Occipital lobe (tissue), 2 donors: ENCODE data around the gene NMU. TPM values are rescaled to one million over a fixed set of nuclear protein-coding genes. Genes with fewer than 3 reads are reported as not detected.
"Not testable (repeated sequence)": the region's sequence is repeated elsewhere in the genome, so short reads cannot be mapped to it uniquely, and the experiment has no call there.

Experiments
- DNase-seq: peaks from one replicate; lab custom pipeline; 2025; lab: John Stamatoyannopoulos, UW
- total RNA-seq: library from RNA; depleted of rRNA; stranded (reverse); fragments of >200 nt; gene quantifications from one replicate; pipeline ENCODE4 v1.2.3, GENCODE V29; 2014

Gene NMU, protein sequence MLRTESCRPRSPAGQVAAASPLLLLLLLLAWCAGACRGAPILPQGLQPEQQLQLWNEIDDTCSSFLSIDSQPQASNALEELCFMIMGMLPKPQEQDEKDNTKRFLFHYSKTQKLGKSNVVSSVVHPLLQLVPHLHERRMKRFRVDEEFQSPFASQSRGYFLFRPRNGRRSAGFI
- total RNA-seq = 1.9 TPM

DNA sequence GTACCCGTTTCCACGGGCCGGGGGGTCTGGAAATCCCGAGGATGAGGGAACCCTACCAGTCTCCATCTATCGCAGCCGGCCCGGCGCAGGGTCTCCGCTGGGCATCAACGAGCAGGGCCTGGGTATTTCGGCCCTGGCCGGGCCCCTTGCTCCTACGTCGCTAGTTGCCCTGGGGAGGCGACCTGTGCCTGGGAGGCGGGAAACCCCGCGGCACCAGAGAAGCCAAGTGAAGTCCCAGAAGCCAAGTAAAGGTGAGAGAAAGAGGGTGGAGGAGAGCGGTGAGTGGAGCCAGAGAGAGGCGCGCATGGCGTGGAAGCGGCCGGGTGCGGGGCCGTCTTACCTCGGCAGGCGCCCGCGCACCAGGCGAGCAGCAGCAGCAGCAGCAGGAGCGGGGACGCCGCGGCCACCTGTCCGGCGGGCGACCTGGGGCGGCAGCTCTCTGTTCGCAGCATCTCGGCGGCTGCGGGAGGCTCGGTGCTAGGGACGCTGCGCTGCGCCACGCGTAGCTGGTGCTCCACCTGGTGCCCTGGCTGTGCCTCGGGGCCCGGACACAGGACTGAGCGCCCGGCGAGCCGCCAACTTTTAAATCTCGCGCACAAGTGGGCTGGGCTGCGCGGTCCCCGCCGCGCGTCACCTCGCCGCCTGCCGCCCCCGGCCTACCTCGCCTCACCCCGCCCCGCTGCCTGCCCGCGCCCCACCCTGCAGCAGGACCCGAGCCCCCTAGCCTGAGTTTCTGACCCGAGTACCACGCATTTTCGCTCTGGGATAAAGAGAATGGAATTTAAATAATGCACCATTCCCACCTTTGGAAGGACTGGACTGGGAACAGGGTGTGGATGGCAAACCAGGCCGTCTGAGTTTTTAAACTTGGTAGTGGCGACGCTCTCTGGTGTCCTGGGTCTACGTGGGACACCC is at the start of gene NMU:
Gene NMU, minus strand, starts transcription at position 558 of the 915 bp plus-strand sequence. Its CDS starts 106 bp downstream, at position 452.
- no peak for DNase-seq

DNA sequence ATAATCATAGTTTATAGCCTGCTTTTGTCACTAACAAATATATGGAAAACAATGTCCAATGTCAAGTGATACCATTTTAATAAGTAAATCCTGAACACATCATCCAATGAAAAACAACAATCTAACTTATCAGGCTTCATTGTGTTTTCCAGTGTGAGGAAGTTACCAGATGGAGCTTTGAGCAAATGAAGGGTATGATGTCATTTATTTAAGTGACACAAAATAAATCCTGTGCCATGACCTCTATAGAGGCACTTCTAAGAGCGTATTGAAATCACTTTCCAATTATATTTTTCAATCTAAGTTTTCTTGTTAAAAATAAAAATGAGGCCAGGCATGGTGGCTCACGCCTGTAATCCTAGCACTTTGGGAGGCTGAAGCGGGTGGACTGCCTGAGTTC is 48.2 kb upstream of the NMU start:
- no peak for DNase-seq

DNA sequence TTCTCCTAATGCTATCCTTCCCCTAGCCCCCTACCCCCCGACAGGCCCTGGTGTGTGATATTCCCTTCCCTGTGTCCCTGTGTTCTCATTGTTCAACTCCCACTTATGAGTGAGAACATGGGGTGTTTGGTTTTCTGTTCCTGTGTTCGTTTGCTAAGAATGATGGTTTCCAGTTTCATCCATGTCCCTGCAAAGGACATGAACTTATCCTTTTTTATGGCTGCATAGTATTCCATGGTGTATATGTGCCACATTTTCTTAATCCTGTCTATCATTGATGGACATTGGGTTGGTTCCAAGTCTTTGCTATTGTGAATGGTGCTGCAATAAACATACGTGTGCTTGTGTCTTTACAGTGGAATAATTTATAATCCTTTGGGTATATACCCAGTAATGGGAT is 46.7 kb upstream of the NMU start:
- not testable (repeated sequence) for DNase-seq

DNA sequence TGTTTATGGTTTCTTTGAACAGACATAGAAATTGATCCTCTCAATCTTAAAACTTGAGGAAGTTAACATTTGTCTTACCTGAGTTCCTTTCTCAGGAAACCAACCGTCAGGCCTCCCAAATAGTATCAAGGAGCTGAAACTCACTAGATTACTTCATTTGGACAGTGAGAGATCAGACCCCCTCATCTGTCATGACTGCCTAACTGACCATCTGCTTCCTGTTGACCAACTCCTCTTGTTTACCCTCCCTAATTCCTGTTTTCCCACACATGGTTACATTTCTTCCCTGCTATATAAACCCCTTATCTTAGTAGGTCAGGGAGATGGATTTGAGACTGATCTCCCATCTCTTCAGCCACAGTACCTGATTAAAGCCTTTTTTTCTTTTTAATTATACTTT is 46.2 kb upstream of the NMU start:
- DNase-seq = no peak

DNA sequence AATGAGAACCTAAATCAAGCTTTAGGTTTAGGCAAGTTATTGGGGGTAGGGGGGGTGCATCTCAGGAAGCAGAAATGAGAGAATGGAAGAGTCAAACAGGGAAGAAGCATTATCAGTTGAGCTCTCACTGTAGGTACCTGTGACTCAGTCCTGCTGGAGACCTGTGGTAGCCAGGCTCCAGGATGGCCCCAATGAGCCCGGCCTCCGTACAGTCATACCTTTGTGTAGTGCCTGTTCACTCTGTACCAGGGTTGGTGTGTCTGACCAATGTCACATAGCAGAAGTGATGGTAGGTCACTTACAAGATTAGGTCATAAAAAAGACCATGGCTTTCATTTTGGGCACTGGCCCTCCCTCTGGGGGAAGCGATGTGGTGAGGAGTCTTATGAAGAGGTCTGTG is 45.3 kb upstream of the NMU start:
- DNase-seq = no peak

DNA sequence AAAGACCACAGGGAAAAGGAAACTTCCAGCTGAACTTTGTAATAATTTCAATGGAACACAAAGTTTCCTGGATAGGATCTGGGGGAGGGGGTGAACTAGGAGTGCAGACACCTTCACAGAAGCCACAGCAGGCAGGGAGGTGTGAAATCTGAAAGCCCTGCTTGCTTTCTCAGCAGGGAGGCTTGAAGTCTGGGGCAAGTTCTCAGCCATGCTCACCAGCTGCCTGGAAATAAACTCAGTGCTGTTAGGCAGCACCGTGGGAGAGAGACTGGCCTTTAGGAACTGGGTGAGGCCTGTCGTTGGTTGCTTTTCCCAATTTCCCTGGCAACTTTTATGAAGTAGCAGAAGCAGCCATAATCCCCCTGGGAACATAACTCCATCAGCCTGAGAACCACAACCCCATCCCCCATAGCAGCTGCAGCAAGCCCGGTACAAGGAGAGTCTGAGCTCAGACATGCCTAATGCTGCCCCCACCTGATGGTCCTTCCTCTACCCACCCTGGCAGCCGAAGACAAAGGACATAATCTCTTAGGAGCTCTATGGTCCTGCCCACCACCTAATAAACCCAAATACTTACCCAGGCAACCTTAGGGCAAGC is 39.2 kb upstream of the NMU start:
- DNase-seq = no peak

DNA sequence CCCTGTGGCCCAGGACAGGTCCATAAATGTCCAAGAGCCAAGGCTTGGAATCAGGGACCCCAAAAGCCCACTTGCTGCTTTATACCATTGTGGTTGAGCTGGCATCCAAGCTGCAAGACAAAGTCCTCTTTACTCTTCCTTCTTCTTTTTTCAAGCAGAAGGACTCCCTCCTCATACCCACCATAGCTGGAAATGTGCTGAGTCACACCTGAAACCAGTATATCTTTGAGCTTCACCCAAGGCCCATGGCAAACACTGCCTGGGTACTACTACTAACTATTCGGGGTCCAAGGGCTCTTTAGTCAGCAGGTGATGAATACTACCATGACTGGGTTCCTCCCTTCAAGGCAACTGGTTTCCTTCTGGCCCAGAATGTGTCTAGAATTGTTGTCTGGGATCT is 37.3 kb upstream of the NMU start:
- DNase-seq = no peak

DNA sequence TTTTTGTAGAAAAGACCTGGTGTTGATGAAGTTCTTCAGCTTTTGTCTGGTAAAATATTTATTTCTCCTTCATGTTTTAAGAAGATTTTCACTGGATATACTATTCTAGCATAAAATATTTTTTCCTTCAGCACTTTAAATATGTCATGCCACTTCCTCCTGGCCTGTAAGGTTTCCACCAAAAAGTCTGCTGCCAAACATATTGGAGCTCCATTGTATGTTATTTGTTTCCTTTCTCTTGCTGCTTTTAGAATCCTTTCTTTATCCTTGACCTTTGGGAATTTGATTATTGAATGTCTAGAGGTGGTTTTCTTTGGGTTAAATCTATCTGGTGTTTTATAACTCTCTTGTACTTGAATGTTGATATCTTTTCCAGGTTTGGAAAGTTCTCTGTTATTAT is 35.6 kb upstream of the NMU start:
- no peak for DNase-seq

DNA sequence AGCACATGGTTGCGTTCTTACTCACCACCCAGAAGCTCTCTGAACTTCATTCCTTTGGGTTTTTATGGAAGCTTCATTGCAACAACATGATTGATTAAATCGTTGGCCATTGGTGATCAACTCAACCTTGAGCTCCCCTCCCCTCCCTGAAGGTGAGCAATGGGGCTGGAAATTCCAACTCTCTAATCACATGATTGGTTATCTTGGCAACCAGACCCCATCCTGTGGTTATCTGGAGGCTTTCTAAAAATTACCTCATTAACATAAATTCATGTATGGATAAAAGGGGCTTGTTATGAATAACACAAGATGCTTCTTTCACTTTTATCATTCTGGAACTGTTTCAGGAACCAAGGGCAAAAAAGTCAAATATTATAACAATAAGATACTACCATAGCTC is 34.6 kb upstream of the NMU start:
- DNase-seq = no peak

DNA sequence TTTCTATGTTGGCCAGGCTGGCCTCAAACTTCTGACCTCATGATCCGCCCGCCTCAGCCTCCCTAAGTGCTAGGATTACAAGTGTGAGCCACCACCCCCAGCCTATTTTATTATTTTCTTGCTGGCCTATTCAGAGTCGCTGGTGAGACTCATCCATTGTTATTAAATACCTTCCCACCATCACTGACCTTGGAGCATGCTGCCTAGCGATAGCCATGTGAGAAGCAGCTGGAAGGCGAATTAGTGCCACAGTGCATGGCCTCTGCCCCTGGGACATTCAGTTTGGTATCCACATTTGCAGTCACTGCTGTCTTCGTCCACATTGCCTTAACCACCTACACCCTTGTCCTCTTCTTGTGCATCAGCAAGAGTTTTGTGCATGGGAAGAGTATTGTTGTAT is 32.4 kb upstream of the NMU start:
- no peak for DNase-seq

DNA sequence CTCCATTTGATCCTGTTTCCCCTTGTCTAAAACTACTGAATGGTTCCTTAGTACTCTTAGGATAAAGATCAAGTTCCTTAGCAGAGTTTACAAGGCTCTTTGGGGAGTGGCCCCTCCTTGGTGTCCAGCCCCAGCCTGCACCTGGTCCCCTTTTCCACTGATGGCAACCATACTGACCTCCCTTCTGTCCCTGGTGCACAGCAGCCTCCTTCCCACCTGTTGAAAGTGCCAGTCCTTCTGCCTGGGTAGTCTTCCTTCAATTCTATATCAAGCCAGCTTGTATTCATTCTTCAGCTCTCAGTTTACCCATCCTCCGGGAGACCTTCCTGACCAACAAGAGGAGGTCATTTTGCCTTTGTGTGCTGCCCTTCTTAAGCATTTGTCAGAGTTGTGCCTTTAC is 30.4 kb upstream of the NMU start:
- no peak for DNase-seq

DNA sequence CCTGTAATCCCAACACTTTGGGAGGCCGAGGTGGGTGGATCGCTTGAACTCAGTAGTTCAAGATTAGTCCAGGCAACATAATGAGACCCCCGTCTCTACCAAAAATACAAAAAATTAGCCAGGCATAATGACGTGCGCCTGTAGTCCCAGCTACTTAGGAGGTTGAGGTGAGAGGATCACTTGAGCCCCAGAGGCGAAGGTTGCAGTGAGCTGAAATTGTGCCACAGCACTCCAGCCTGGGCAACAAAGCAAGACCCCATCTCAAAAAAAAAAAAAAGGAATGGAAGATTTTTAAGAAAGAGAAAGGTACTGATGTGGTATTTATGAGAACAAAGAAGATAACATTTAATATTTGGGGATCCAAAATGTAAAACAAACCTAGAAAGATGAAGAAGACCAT is 27.0 kb upstream of the NMU start:
- no peak for DNase-seq

DNA sequence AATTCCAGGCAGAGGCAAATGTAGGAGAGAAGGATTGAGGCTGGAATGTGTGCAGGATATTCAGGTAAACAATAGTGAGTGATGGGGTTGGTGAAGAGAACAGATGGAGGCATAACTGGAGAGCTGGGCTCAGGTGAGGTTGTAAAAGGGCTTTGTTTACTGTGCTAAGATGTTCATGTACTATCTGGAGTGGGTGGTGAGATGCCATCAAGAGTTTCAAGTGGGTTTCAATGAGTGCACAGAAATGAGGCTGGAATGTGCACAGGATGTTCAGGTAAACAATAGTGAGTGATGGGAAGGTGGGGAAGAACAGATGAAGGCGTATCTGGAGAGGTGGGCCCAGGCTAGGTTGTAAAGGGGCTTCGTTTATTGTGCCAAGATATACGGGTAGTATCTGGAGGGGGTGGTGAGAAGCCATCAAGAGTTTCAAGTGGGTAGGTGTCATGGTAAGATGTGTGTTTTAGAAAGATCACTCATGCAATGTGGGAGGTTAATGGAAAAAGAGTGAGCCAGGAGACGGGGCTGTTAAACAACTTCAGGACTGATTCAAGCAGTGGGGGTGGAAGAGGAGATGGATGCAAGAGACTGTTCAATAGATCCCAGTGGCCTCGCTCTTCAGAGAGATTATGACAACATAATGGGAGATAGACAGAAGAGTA is 25.4 kb upstream of the NMU start:
- DNase-seq = no peak

DNA sequence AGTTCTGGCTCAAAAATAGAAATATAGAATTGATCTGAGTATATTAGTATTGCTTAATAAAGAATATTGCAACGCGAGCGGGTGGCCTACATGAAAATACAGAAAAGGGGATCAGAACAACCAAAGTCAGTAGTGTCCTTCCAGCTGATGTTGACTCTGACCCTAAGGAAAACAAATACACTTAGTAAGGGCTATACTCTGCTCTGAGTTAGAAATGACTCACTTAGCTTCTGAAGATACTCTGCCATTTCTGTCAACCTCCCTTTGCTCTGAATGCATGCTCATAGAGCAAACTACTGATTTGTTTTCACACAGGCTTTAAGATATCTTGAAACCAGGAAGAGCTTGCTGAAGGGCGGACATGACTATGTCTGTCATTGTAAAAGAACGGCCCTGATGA is 22.6 kb upstream of the NMU start:
- no peak for DNase-seq

DNA sequence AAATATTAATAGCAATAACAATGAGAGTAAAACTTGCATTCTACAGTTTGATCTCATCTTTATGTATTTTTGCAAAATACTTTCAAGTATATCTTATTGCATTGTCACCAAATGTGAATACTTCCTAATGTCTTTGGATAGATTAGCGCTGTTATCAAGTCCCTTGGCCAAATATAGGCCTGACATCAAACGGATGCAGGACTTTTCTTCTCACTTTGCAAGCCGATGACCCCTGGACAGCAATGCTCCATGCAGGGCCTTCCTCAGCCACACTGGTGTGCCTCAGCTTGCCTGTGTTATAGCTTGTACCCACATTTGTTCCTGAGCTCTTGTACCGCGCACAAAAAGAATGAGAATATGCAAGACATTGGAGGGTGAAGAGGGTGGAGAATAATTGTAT is 18.0 kb upstream of the NMU start:
- no peak for DNase-seq

DNA sequence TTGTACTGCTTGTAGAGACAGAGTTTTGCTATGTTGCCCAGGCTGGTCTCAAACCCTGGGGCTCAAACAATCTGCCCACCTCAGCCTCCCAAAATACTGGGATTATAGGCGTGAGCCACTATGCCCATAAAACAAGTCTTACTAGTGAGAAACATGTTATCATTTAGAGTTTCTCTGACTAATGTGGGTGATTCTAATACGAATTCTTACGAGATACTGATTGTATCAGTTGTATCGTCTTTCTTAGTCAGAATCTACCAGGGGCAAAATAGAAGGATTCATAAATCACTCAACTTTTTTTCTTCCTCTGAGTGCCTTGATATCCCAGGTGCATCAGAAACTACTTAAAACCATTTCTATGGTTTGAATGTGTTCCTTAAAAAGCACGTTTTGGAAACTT is 14.4 kb upstream of the NMU start:
- no peak for DNase-seq

DNA sequence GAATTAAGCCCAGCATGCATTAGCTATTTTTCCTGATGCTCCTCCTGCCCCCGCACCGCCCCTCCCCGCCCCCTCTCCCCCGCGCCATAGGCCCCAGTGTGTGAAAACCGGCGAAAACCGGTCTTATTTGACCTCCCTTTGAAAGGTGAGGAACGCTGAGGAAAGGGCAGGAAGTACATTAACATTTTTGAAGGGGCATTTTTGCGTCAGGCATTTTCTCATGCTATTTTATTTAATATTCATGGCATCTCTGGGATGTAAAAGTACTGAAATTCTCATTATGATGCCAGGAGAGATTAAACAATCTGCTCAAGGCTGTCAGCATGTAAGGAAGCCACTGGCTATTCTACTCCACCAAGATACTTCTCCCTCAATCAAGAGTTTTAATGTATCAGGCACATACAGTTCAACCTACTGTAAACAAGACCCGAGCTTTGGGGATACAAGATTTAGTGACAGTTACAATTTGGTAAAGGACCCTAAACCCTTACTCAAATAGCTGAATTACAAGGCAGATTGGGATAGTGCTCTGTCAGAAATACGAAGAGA is 1.2 kb upstream of the NMU start:
- DNase-seq = no peak

DNA sequence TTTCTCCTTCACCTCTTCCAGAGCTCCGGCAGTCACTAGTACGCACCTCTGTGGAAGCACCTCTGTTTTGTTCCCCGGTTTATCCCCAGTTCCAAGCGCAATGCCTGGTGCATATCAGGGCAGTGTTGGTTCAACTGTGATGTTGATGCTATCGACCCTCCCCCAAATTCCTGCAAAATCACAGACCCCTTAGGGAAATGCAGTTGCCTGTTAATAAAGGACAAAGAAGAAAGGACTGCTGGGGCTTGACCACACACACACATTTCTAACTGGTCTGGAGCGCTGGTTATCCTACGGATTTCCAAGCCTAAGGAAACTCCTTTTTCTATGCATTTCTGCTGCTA is 530 bp upstream of the NMU start:
- DNase-seq = peak; percentile 9

DNA sequence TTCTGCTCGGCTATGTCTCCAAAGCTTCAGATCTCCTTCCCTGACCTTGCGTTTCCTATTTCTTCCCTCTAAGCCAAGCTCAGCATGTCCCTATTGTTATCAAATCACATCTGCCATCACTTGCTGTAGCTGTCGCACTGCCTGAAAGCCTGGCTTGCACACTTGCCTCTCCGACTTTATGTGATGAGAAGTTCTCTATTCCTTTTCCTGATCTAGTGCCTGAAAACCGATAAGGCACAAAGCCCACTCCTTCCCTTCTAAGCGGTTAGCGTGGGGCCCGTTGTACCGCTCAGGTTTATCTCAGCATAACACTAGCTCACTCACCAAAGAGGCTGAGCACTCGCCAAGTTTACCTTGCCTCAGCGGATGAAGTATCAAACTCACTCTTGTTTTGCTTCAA is 816 bp downstream of the NMU start:
- DNase-seq = no peak

DNA sequence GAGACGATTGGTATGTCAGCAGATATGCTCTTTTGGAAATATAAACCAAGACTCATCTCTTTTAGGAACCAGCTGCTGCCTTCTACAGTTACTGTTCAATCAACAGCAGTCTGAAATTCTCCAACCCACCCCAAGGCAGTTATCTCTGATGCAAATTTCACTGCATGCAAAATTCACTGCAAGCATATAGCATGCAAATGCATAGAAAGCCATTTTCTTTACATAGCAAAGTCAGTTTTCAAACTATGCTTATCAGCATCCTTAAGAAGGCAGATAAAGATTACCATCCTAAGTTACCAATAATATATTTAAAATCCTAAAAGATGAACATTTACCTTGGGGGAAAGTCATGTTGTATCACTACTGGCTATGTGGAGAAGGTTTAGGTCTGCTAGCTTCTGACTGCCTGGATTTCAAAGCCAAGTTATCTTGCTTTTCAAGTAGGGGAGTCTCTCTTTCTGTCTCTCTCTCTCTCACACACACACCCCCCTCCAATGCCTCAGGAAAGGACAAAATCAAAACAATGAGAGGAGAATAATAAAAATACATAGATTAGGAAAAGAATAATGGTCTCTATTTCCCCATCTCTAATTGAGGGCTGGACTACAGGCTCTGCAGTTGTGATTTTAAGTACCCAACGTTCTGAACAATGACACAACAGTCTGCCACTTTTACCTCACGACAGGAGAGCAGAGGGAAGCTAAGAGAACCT is 1.5 kb downstream of the NMU start:
- DNase-seq = no peak

DNA sequence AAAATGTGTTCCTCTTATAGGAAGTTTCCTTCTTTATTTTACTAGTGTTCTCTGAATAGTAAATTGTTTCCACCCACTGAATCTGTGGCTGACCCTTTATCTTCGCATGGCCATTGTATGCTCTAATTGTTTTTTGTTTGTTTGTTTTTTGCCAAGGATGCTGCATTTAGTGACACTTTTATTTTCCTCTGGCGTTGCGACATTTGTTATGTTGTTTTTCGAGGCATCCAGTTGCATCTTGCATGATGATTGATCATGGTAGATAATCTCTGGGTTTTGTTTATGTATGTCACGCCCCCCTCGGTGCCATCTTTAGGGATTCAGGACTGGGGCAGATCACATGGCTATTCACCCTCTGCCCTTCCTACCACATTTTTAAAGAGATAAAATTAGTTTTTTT is 2.2 kb downstream of the NMU start:
- DNase-seq = no peak

DNA sequence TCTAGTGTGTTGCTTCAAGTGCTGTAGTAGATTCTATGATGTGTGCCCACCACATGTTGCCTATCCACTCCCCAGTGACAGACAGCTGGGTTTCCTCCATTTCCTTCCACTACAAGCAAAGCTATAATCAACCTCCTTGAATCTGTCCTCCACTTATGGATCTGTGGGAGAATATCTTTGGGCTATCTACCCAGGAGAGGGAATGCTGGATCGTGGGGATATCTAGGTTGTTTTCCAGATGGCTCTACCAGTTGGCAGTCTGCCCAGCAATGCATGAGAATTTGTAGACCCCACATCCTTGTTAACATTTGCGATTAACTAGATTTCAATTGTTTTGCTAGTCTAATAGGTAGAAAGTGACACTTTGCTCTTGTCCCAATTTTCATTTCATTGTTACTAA is 10.3 kb downstream of the NMU start:
- no peak for DNase-seq
